Measurements from ENCODE around the gene RFX1.

Gene RFX1

DNA sequence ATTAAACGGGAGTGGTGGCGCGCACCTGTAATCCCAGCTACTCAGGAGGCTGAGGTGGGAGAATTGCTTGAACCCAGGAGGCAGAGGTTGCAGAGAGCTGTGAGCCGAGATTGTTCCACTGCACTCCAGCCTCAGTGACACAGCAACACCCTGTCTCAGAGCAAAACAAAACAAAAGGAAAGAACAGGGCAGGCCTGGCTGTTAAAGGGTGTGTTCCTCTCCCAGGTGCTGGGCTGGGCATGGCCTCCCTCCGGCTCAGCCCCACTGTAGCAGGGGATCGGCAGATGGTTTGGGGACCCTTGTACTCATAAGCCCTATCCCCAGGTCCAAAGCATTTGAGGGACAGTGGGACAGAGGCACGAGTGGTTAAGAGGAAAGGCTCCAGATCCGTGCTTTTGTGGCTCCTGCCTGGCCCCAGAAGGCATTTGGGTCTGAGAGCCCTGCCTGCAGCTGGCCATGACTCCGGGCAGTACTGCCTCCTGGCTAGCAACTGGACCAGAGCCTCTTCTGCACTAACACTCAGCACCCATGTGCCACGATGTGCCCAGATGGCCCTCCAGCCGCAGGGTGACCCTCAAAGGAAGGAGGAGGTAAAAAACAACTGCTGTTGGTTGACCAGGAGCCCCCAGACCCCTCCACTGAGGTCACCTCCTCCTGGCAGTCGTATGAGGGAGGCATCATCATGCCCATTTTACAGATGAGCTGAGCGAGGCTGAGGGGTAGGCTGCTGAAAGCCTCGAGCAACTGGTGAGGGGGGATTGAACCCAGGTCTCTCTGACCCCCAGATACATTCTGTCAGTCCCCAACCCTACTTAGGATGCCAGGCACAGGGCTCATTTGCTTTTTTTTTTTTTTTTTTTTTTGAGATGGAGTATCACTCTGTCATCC is 10.0 kb downstream of the RFX1 start:
- DNase-seq: no peak

DNA sequence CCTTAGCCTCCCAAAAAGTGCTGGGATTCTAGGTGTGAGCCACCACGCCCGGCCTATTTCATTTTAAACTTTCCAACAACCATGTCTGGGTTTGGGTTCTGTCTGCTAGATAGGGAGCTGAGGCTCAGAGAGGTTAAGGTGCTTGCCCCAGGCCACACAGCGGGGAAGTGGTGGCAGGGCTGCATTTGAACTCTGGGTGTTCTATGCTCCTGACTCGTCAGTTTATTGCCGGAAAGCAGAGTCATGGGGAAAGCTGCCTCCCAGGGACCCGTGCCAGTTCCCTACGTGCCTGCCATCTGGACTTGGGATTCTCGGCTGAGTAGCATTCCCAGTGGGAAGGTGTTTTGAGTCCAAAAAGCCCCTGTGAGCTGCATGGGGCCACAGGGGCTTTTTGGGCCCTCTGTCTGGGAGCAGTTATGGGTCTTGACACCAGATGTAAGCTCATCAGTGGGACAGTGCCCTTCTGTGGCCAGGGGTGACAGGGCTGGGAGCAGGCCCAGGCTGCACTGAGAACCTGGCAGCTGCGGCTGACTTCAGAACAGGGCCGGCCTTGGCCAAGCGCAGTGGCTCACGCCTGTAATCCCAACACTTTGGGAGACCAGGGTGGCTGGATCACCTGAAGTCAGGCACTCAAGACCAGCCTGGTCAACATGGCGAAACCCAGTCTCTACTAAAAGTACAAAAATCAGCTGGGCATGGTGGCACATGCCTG is 10.9 kb downstream of the RFX1 start:
- no peak for DNase-seq

- no peak for DNase-seq
These were observed 12.4 kb downstream of the RFX1 start for GRCh38 chr19:13993590-13994300.

DNA sequence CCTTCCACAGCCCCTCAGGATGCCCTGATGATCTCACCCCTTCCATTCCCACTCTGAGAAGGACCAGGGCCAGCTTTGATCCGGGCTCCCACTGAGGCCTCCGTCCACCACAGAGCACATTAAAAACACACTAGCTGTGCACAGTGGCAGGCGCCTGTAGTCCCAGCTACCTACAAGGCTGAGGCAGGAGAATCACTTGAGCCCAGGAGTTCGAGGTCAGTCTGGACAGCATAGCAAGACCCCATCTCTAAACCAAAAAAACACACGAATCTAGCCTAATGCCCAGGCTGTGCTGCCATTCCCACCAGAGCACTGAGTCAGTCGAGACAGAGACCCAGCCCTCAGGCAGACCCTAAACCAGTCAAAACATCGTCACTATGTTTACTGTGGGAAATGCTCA is 14.1 kb downstream of the RFX1 start:
- no peak for DNase-seq

DNA sequence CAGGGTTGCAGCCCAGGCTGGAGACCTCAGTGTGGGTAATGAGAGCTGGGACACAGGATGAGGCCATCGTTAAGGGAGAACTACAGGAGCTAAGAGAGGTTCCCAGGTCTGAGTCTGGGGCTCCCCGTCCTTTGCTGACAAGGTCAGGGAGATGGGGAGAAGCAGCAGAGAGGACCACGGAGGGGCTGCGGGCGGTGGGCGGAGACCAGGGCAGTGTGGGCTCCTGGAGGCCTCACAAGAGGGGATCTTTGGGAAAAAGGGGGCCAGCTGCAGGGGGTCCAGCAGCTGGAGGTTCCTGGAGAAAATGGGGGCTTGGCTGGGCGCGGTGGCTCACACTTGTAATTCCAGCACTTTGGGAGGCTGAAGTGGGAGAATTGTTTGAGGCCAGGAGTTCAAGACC is 16.0 kb downstream of the RFX1 start:
- no peak for DNase-seq

DNA sequence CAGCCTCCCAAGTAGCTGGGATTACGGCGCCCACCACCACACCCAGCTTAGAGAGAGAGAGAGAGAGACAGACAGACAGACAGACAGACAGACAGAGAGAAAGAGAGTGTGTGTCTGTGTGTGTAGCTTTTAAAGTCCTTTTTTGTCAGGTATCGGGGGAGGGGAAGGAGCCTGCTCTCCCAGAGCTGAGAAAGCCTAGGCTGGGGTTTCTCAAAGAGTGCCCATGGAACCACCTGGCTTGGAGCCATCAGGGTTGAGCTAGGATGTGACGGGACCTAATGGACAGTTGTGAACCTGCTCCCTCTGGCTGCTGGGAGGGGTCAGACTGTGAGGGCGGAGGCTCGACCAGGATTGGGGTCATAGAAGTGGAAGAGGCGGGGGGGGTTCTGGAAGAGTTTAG is 16.6 kb downstream of the RFX1 start:
- no peak for DNase-seq

DNA sequence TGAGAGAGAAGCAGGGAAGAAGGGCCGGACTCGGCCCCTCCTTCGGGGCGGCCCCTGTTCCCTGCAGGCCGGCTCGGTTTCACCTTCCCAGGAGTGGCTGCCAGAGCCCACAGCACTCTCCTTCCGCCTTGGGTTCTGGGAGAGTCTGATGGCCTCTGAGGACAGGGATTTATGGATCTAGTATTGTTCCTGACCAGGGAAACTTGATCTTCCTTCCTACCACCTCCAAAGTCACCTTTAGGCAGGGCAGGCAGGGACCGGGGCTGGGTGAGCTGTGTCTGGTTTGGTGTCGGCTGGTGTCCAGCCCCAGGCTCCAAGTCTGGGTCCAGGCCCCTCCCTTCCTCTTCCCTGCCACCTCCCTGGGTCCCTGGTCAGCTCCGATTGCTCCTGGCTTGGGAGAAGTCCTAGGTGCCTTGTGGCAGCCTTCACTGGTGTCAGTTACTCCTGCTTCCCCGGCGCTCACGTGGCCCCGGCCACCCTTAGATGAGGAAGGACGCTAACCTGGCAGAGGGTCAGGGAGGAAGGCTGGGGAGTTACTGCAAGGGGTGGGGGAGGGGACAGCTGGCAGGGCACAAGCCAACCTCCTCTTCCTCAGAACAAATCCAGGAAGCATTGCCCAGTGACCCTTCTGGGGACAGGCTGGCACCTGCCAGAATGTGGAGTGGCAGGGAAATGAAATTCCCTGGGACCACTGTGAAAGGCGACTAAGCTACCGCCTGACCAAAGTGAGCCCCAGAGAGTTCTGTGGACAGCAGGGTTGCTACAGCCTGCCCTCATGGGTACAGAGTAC is 18.8 kb downstream of the RFX1 start:
- DNase-seq: peak; percentile 42 to 74 (median 58)

DNA sequence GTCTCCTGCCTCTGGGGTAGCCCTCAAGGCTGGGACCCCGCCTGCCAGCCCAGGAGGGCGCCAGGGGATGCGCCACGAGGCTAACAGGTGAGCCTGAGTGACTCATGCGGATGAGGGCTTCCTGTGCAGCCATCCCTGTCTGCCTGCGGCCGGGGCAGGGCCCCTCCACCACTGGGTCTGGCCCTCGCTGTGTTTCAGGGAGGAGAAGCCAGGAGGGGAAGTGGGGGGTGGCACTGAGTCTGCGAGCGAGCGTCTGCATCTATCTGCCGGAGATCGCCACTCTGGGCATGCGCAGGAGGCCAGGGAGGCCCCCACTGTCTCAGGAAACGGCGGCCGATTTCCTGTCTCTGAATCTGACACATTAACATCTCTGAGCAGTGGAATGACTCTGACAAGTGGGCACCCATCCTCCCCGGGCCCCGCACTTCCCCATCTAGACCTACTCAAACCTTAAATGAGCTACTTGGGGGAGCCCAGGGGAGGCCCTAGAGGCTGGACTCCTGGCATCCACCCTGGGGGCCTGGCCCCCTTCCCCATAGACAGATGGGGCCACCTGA is 19.7 kb downstream of the RFX1 start:
- peak; percentile 96 to 97 (median 97) for DNase-seq

GRCh38 chr19:13985771-13986347 is 20.3 kb downstream of the RFX1 start:
- DNase-seq: no peak

DNA sequence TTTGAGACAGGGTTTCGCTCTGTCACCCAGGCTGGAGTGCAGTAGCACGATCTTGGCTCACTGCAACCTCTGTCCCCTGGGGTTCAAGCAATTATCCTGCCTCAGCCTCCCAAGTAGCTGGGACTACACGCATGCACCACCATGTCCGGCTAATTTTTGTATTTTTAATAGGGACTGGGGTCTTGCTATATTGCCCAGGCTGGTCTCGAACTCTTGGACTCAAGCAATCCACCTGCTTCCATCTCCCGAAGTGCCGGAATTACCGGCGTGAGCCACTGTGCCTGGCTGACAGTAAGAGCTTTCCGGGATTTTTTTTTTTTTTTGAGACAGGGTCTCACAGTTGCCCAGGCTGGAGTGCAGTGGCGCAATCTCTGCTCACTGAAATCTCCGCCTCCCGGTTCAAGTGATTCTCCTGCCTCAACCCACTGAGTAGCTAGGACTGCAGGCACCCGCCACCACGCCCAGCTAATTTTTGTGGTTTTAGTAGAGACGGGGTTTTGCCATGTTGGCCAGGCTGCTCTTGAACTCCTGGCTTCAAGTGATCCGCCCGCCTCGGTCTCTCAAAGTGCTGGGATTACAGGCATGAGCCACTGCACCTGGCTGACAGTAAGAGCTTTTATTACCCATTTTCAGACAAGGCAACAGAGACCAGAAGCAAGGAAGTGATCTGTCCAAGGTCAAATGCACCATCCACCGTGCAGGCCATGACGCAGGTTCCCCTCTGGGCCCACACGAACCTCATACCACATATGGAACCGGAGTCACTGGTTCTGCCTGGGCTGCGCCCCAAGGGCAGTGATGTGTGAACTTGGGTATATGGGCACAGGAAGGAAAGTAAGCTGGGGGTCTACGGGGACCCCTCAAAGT is 21.0 kb downstream of the RFX1 start:
- peak; percentile 49 to 70 (median 64) for DNase-seq

- DNase-seq: no peak
These were observed 21.9 kb downstream of the RFX1 start for GRCh38 chr19:13984186-13984585.

- no peak for DNase-seq
These were observed 22.8 kb downstream of the RFX1 start for GRCh38 chr19:13983213-13983889.

DNA sequence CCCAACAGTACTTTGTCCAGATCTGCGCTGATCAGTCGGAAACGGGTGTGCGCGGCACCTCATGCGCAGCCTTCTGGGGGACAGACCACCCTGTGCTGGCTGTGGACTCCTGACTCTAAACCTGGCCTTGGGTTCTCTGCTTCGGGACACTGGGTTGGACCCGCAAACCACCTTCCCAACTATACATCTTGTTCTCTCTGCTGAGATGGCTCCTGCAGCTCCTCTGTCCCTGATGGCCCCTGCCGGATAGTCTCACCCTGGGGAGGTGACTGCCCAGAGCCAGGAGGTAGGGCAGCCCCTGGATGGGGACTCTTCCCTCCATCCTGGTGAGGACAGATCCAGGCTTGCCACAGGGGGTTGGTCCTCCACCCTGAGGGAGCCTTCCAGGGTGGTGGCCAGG is 23.3 kb downstream of the RFX1 start:
- no peak for DNase-seq

- DNase-seq: no peak
These were observed 24.1 kb downstream of the RFX1 start for GRCh38 chr19:13981988-13982501.

DNA sequence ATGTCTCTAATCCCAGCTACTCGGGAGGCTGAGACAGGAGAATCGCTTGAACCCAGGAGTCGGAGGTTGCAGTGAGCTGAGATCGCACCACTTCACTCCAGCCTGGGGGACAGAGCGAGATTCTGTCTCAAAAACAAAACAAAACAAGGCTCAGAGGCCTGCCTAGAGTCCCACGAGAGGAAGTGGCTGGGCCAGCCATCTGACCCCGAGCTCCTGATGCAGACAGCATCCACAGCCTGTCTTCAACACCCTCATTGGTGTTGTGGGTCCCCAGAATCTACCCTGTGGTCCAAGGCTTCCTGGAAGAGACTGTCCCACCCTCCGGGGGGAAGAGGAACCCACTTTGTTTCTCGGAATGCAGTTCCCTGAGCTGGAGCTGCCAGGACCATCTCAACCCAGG is 24.7 kb downstream of the RFX1 start:
- DNase-seq: no peak

DNA sequence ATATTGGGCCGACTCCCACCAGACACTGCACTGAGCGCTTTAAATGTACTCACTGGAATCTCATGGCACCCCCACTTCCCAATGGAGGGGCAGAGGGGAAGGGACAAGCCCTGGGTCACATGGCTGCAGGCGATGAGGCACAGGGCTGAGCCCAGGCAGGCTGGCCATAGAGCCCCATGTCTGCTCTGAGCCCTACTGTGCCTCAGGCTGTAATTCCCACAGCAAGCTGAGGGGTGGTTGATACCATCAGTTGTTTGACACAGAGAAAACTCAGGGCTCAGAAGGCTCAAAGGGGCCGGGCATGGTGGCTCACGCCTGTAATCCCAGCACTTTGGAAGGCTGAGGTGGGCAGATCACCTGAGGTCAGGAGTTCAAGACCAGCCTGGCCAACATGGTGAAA is 25.1 kb downstream of the RFX1 start:
- no peak for DNase-seq

GRCh38 chr19:13980340-13980739 is 25.8 kb downstream of the RFX1 start:
- no peak for DNase-seq

- DNase-seq: no peak
These were observed 26.4 kb downstream of the RFX1 start for GRCh38 chr19:13979686-13980085.

- DNase-seq: peak; percentile 21 to 48 (median 36)
These were observed 26.9 kb downstream of the RFX1 start for GRCh38 chr19:13979244-13979615.
